Tibial nerve (tissue), 3 donors: ENCODE data around the gene RNF44.

ENCODE experiments used
- POLR2A ChIP-seq, 2 donors: fragments of 450-650 bp; IDR thresholded peaks; one replicate each; pipeline ENCODE4 v1.6.1; 2017; ENCODE audit warnings: antibody characterized with exemption in 2 of 2, mild to moderate bottlenecking in 2 of 2, moderate library complexity in 2 of 2
- TF ChIP-seq, protein P1 (sequence below), 5 experiments: fragments of 200-600 bp in 3 of 5; fragments of 450-650 bp in 2 of 5; sonication (generic) in 3 of 5; IDR thresholded peaks; one replicate each; pipeline ENCODE4 v1.5.1; 2016 to 2019; ENCODE audit warnings: antibody characterized with exemption in 5 of 5, mild to moderate bottlenecking in 3 of 5, moderate library complexity in 2 of 5

DNA sequence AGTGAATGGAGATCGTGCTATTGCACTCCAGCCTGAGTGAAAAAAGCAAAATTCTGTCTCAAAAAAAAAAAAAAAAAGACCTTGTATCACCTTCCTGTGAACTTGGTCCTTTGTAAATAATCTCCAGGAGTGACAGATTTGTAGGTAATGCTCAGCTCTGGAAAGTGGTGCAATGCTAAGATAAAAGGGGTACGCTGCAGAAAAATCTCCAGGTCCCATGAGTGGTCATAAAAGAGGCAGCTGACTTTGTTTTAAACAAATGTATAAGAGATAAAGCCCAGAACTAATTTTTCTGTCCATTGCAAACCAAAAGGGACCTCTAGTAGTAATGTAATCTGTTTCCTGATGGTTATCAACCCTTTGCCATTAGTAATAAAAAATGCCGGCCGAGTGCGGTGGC is 33.7 kb downstream of the RNF44 start:
- TF ChIP-seq POLR2A (IDR thresholded peaks at IDR 0.05), result no peak
- TF ChIP-seq, protein P1, sequence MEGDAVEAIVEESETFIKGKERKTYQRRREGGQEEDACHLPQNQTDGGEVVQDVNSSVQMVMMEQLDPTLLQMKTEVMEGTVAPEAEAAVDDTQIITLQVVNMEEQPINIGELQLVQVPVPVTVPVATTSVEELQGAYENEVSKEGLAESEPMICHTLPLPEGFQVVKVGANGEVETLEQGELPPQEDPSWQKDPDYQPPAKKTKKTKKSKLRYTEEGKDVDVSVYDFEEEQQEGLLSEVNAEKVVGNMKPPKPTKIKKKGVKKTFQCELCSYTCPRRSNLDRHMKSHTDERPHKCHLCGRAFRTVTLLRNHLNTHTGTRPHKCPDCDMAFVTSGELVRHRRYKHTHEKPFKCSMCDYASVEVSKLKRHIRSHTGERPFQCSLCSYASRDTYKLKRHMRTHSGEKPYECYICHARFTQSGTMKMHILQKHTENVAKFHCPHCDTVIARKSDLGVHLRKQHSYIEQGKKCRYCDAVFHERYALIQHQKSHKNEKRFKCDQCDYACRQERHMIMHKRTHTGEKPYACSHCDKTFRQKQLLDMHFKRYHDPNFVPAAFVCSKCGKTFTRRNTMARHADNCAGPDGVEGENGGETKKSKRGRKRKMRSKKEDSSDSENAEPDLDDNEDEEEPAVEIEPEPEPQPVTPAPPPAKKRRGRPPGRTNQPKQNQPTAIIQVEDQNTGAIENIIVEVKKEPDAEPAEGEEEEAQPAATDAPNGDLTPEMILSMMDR (IDR thresholded peaks at IDR 0.05), result no peak
